Tibial artery (tissue), 4 donors: ENCODE measurements around the gene DNAH11.

Source experiments
- DNase-seq, 2 donors: peaks; one replicate each; pipeline ENCODE4 v3.0.0-alpha.2; 2019
- H3K27ac ChIP-seq, 2 donors: fragments of 200-600 bp; sonication (generic) in 1 of 2; 1 replicate in 1 of 2; 2 replicates in 1 of 2; pipeline ENCODE4 v1.5.1; 2018 to 2019; ENCODE audit warnings: mild to moderate bottlenecking in 1 of 2
- H3K27me3 ChIP-seq, 2 donors: fragments of 200-600 bp; sonication (generic) in 1 of 2; one replicate each; pipeline versions ENCODE4 v1.5.1 to v1.6.0; 2016 to 2019
- H3K36me3 ChIP-seq, 3 donors: fragments of 200-600 bp; sonication (generic) in 2 of 3; one replicate each; pipeline ENCODE4 v1.5.1; 2016 to 2019; ENCODE audit warnings: mild to moderate bottlenecking in 2 of 3
- H3K4me1 ChIP-seq, 4 donors: fragments of 200-600 bp; sonication (generic) in 2 of 4; 1 replicate in 3 of 4; 2 replicates in 1 of 4; pipeline ENCODE4 v1.5.1; 2016 to 2019
- H3K4me3 ChIP-seq, 2 donors: fragments of 200-600 bp; sonication (generic) in 1 of 2; 1 replicate in 1 of 2; 2 replicates in 1 of 2; pipeline ENCODE4 v1.5.1; 2018 to 2019; ENCODE audit warnings: mild to moderate bottlenecking in 2 of 2
- H3K9me3 ChIP-seq, 3 donors: fragments of 200-600 bp; sonication (generic) in 1 of 3; one replicate each; pipeline ENCODE4 v1.5.1; 2016 to 2019
- intact Hi-C: fragments of 100-400 bp; cut with DNase I; formaldehyde crosslinking; loops from one replicate; pipeline ENCODE4 v1.15.0; 2023; ENCODE audit warnings: low total_unique reads
- TF ChIP-seq, protein P1 (sequence below), 2 experiments: fragments of 200-600 bp in 1 of 2; fragments of 450-650 bp in 1 of 2; IDR thresholded peaks; one replicate each; pipeline ENCODE4 v1.5.1; 2017 to 2019; ENCODE audit warnings: antibody characterized with exemption in 2 of 2, mild to moderate bottlenecking in 1 of 2, moderate library complexity in 1 of 2

DNAH11 gene

GRCh38 chr7:21620054-21620453 is 77.2 kb downstream of the DNAH11 start:
- Histone ChIP-seq H3K27me3 (no peaks in the 10 kb centered on the region), H3K4me3 (no peak overlapping the region), H3K9me3 (no peaks in the 10 kb centered on the region), H3K36me3 (no peaks in the 10 kb centered on the region), H3K4me1 (peaks cover 0 to 5% (median 0%) of the 10 kb centered on the region in 4 donors), H3K27ac (no peak overlapping the region)
- TF ChIP-seq, protein P1, sequence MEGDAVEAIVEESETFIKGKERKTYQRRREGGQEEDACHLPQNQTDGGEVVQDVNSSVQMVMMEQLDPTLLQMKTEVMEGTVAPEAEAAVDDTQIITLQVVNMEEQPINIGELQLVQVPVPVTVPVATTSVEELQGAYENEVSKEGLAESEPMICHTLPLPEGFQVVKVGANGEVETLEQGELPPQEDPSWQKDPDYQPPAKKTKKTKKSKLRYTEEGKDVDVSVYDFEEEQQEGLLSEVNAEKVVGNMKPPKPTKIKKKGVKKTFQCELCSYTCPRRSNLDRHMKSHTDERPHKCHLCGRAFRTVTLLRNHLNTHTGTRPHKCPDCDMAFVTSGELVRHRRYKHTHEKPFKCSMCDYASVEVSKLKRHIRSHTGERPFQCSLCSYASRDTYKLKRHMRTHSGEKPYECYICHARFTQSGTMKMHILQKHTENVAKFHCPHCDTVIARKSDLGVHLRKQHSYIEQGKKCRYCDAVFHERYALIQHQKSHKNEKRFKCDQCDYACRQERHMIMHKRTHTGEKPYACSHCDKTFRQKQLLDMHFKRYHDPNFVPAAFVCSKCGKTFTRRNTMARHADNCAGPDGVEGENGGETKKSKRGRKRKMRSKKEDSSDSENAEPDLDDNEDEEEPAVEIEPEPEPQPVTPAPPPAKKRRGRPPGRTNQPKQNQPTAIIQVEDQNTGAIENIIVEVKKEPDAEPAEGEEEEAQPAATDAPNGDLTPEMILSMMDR (IDR thresholded peaks at IDR 0.05) = no peak
- intact Hi-C loops = no loop called here
- DNase-seq = no peak

- Histone ChIP-seq H3K4me1 (no peaks in the 10 kb centered on the region), H3K36me3 (no peaks in the 10 kb centered on the region), H3K4me3 (no peak overlapping the region), H3K9me3 (no peaks in the 10 kb centered on the region), H3K27ac (no peak overlapping the region), H3K27me3 (no peaks in the 10 kb centered on the region)
- TF ChIP-seq, protein P1 (IDR thresholded peaks at IDR 0.05) = no peak
- intact Hi-C loops = no loop called here
- no peak for DNase-seq
These were observed 81.5 kb downstream of the DNAH11 start for GRCh38 chr7:21624320-21624719.

- Histone ChIP-seq H3K36me3 (no peaks in the 10 kb centered on the region), H3K9me3 (peaks cover 0 to 3% (median 0%) of the 10 kb centered on the region in 3 donors), H3K27me3 (no peaks in the 10 kb centered on the region), H3K4me1 (no peaks in the 10 kb centered on the region), H3K27ac (no peak overlapping the region), H3K4me3 (no peak overlapping the region)
- no peak for DNase-seq
- TF ChIP-seq, protein P1 (IDR thresholded peaks at IDR 0.05) = no peak
- intact Hi-C loops = no loop called here
These were observed 93.9 kb downstream of the DNAH11 start for GRCh38 chr7:21636694-21637093.

DNA sequence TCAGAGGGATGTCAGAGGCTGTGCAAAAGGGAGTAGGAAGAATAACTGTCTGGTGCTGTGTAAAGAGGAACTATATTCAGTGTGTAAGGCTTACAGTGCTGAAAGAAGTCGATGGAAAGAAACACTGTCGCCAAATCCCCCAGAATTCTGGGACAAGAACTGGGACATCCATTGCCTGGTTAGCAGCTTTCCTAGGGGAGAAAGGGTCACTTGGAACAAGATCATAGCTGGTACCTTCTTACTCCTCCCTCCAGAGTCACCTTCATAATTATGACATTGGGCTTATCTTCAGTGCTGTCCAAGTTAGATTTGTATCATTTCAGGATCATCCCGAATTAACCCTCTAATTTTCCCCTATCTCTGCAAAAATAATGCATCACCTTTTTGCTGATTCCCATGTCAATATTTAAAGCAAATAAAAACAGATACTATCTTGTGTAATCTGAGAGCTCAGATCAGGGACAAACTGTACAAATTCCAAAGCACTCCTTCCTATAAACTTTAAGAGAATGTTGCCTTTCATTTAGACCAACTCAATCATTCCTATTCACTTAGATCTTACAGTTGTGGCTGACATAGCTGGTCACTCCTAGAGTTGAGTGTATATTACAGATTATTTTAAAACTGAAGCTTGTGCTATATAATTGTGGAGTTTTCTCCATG is 96.5 kb downstream of the DNAH11 start:
- DNase-seq = no peak
- Histone ChIP-seq H3K4me3 (no peak overlapping the region), H3K9me3 (no peaks in the 10 kb centered on the region), H3K27me3 (no peaks in the 10 kb centered on the region), H3K36me3 (no peaks in the 10 kb centered on the region), H3K27ac (no peak overlapping the region), H3K4me1 (no peaks in the 10 kb centered on the region)
- intact Hi-C loops = no loop called here
- TF ChIP-seq, protein P1 (IDR thresholded peaks at IDR 0.05) = no peak

- Histone ChIP-seq H3K27me3 (no peaks in the 10 kb centered on the region), H3K4me3 (no peak overlapping the region), H3K9me3 (no peaks in the 10 kb centered on the region), H3K36me3 (no peaks in the 10 kb centered on the region), H3K4me1 (no peaks in the 10 kb centered on the region), H3K27ac (no peak overlapping the region)
- intact Hi-C loops = no loop called here
- TF ChIP-seq, protein P1 (IDR thresholded peaks at IDR 0.05) = no peak
- no peak for DNase-seq
These were observed 97.3 kb downstream of the DNAH11 start for GRCh38 chr7:21640105-21640504.

DNA sequence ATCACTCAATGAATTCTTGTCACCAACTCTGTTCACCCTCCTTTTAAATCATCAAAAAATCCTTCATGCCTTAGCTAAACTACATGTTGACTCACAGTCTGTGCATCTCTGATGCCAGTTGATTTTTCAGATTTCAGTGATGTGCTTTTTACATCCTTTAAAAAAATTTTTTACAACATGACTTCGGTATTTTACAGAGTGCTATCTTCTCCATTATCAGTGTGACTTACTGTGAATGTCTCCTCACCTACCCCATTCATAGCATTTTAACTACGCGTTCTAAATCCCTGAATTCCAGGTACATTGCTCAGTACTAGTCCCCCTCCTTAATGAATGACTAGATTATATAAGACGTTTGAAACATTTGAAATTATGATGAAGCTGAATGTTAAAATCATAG is 98.7 kb downstream of the DNAH11 start:
- intact Hi-C loops = no loop called here
- H3K27ac ChIP-seq = no peak overlapping the region
- H3K27me3 ChIP-seq = no peaks in the 10 kb centered on the region
- no peaks in the 10 kb centered on the region for H3K36me3 ChIP-seq
- no peak overlapping the region for H3K4me3 ChIP-seq
- no peaks in the 10 kb centered on the region for H3K4me1 ChIP-seq
- H3K9me3 ChIP-seq = no peaks in the 10 kb centered on the region
- DNase-seq = no peak
- TF ChIP-seq, protein P1 (IDR thresholded peaks at IDR 0.05) = no peak
